ENCODE results near the gene NDRG3.

The NDRG3 gene

GRCh38 chr20:36607586-36608387, 138.1 kb downstream of the NDRG3 start:
- DNase-seq (ENCODE audit: low read depth, low spot score) = no peak

GRCh38 chr20:36606158-36607066, 139.5 kb downstream of the NDRG3 start:
- DNase-seq (ENCODE audit: low read depth, low spot score) = peak; percentile 20

- peak; percentile 100 for DNase-seq (ENCODE audit: low read depth, low spot score)
Measured at GRCh38 chr20:36605399-36606157, 140.3 kb downstream of the NDRG3 start, which contains the start of gene RAB5IF. TSS of gene RAB5IF (plus strand) at chr20:36605779. CDS start at chr20:36605952, 173 bp downstream.

GRCh38 chr20:36604952-36605398, 140.9 kb downstream of the NDRG3 start:
- DNase-seq (ENCODE audit: low read depth, low spot score) = no peak
